ENCODE measurements around the gene RARS2. TPM values are rescaled to one million over a fixed set of nuclear protein-coding genes. Genes with fewer than 3 reads are reported as not detected.
"Not testable (repeated sequence)": the region's sequence is repeated elsewhere in the genome, so short reads cannot be mapped to it uniquely, and the experiment has no call there.

The RARS2 gene
- total RNA-seq, 1 donor from 2014 or later = 50.3 TPM

- TF ChIP-seq CTCF (IDR thresholded peaks at IDR 0.05; ENCODE audit: unreplicated experiment) = no peak
- Mint-ChIP-seq H3K27me3 (no peaks in the 10 kb centered on the region), H3K36me3 (ENCODE audit: insufficient read depth) (peaks cover 24% of the 10 kb centered on the region), H3K27ac (no peak overlapping the region), H3K4me3 (ENCODE audit: low read depth) (no peak overlapping the region), H3K9me3 (ENCODE audit: low read depth) (no peaks in the 10 kb centered on the region), H3K4me1 (ENCODE audit: low read depth) (no peaks in the 10 kb centered on the region)
- DNase-seq (ENCODE audit: low spot score, unreplicated experiment) = no peak
Measured at GRCh38 chr6:87514831-87515230, 75.0 kb downstream of the RARS2 start.

- H3K4me3 Mint-ChIP-seq (ENCODE audit: low read depth) = no peak overlapping the region
- no peak overlapping the region for H3K27ac Mint-ChIP-seq
- no peaks in the 10 kb centered on the region for H3K9me3 Mint-ChIP-seq (ENCODE audit: low read depth)
- peaks cover 14% of the 10 kb centered on the region for H3K36me3 Mint-ChIP-seq (ENCODE audit: insufficient read depth)
- no peaks in the 10 kb centered on the region for H3K27me3 Mint-ChIP-seq
- TF ChIP-seq CTCF (IDR thresholded peaks at IDR 0.05; ENCODE audit: unreplicated experiment) = no peak
- DNase-seq (ENCODE audit: low spot score, unreplicated experiment) = no peak
- no peaks in the 10 kb centered on the region for H3K4me1 Mint-ChIP-seq (ENCODE audit: low read depth)
Measured at GRCh38 chr6:87504441-87504840, 85.3 kb downstream of the RARS2 start.

- no peak for TF ChIP-seq CTCF (IDR thresholded peaks at IDR 0.05; ENCODE audit: unreplicated experiment)
- Mint-ChIP-seq H3K9me3 (ENCODE audit: low read depth) (no peaks in the 10 kb centered on the region), H3K4me3 (ENCODE audit: low read depth) (no peak overlapping the region), H3K36me3 (ENCODE audit: insufficient read depth) (peaks cover 14% of the 10 kb centered on the region), H3K4me1 (ENCODE audit: low read depth) (peaks cover 2% of the 10 kb centered on the region), H3K27me3 (no peaks in the 10 kb centered on the region), H3K27ac (no peak overlapping the region)
- no peak for DNase-seq (ENCODE audit: low spot score, unreplicated experiment)
Measured at GRCh38 chr6:87501809-87502572, 87.8 kb downstream of the RARS2 start.

GRCh38 chr6:87498048-87498447 is 91.7 kb downstream of the RARS2 start:
- Mint-ChIP-seq H3K27ac (no peak overlapping the region), H3K4me3 (ENCODE audit: low read depth) (no peak overlapping the region), H3K4me1 (ENCODE audit: low read depth) (peaks cover 4% of the 10 kb centered on the region), H3K9me3 (ENCODE audit: low read depth) (no peaks in the 10 kb centered on the region), H3K36me3 (ENCODE audit: insufficient read depth) (peaks cover 9% of the 10 kb centered on the region), H3K27me3 (no peaks in the 10 kb centered on the region)
- no peak for TF ChIP-seq CTCF (IDR thresholded peaks at IDR 0.05; ENCODE audit: unreplicated experiment)
- DNase-seq (ENCODE audit: low spot score, unreplicated experiment) = no peak

- no peaks in the 10 kb centered on the region for H3K9me3 Mint-ChIP-seq (ENCODE audit: low read depth)
- H3K36me3 Mint-ChIP-seq (ENCODE audit: insufficient read depth) = peaks cover 7% of the 10 kb centered on the region
- H3K4me3 Mint-ChIP-seq (ENCODE audit: low read depth) = no peak overlapping the region
- H3K27me3 Mint-ChIP-seq = no peaks in the 10 kb centered on the region
- no peak for TF ChIP-seq CTCF (IDR thresholded peaks at IDR 0.05; ENCODE audit: unreplicated experiment)
- DNase-seq (ENCODE audit: low spot score, unreplicated experiment) = no peak
- H3K4me1 Mint-ChIP-seq (ENCODE audit: low read depth) = peaks cover 4% of the 10 kb centered on the region
- H3K27ac Mint-ChIP-seq = no peak overlapping the region
Measured at GRCh38 chr6:87494761-87495422, 94.9 kb downstream of the RARS2 start.

GRCh38 chr6:87489326-87489725 is 100.5 kb downstream of the RARS2 start:
- not testable (repeated sequence) for H3K9me3 Mint-ChIP-seq (ENCODE audit: low read depth); H3K4me1 Mint-ChIP-seq (ENCODE audit: low read depth); H3K4me3 Mint-ChIP-seq (ENCODE audit: low read depth); H3K27ac Mint-ChIP-seq; H3K27me3 Mint-ChIP-seq; DNase-seq (ENCODE audit: low spot score, unreplicated experiment); H3K36me3 Mint-ChIP-seq (ENCODE audit: insufficient read depth)

Data from progenitor cell of endocrine pancreas (in vitro differentiated cells).